Measurements from ENCODE around the gene COX4I2. TPM values are rescaled to one million over a fixed set of nuclear protein-coding genes. Genes with fewer than 3 reads are reported as not detected.

Gene COX4I2
- total RNA-seq, 1 experiment from 2014 or later: 0.21 TPM

- no peak overlapping the region for H3K4me3 ChIP-seq (ENCODE audit: insufficient read depth, low read depth, low read length)
- H3K27me3 ChIP-seq (ENCODE audit: control insufficient read depth, insufficient read depth, low read length): no peaks in the 10 kb centered on the region
Observed at GRCh38 chr20:31673435-31673834, 35.7 kb downstream of the COX4I2 start.

DNA sequence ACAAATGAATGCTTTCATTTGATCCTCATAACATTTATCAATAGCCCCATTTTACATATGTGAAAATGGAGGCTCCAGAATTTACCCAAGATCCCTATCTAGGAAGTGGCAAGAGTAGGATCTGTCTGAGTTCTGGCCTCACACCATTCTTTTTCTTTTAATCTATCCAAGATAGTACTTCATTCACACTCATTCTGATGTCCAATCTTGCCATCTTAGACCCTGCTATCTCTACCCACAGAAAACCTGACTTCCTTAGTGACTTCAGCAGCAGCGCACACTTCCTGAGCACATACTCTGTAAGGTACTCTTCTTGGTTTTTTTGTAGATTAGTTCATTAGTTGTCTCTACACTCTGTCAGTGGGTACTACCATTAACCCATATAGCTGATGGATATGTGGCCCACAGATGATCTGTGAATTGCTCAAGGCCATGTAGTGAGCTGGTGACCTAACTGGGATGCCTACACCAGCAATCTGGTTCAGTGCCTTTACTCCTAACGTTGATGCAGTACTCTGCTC lies 36.3 kb downstream of the COX4I2 start:
- no peak overlapping the region for H3K4me3 ChIP-seq (ENCODE audit: insufficient read depth, low read depth, low read length)
- H3K36me3 ChIP-seq (replicated peaks; ENCODE audit: control insufficient read depth, insufficient read depth, low read length): peaks cover 6% of the 10 kb centered on the region
- DNase-seq: no peak
- no peaks in the 10 kb centered on the region for H3K27me3 ChIP-seq (ENCODE audit: control insufficient read depth, insufficient read depth, low read length)

More at GRCh38 chr20:31673435-31673834, 35.7 kb downstream of the COX4I2 start:
- no peak for DNase-seq
- H3K36me3 ChIP-seq (replicated peaks; ENCODE audit: control insufficient read depth, insufficient read depth, low read length): peaks cover 6% of the 10 kb centered on the region

DNA sequence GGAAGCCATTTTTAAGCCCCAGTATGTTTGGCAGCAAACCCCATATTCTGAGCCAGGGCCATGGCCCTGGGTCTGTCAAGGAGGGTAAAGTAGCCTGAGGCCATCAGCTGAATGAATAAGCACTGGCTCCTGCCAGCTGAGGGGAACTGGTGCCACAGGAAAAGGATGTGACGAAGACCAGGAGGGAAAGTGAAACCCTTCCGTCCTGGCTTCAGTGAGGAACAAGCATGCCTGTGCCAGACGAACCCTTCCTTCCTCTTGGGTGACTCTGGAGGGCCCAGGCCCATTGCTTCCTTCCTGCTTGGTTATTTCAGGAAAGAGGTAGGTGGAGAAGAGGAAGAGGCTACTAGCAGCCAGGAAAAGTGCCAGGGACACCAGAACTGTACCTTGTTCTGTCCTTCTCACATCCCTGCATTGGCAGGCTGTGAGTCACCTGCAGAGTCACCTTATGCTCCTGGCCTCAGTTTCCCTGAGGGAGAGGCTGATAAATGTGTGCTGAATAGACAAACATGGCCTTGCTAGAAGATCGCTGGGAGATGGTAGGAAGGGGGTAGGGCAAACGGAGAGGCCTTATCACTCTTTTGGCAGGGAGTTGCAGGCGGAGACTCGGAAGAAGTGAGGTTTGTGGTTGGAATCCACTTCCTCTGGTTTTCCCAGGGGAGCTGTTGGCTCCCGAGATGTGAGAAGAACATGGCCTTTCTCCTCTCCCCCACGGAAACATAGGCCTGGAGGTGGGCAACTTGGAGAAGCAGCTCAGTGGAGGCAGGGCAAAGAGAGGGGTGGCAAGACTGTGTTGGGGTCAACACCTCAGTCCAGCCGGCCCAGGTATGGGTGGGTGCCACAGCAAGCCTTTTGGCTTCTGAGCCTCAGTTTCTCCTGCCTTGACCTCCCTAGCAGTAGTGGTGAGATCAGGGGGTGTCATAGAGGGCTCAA lies 37.4 kb downstream of the COX4I2 start:
- Histone ChIP-seq H3K27me3 (ENCODE audit: control insufficient read depth, insufficient read depth, low read length) (no peaks in the 10 kb centered on the region), H3K4me3 (ENCODE audit: insufficient read depth, low read depth, low read length) (no peak overlapping the region)
- DNase-seq: no peak

GRCh38 chr20:31675828-31676608 lies 38.3 kb downstream of the COX4I2 start:
- Histone ChIP-seq H3K4me3 (ENCODE audit: insufficient read depth, low read depth, low read length) (no peak overlapping the region), H3K36me3 (replicated peaks; ENCODE audit: control insufficient read depth, insufficient read depth, low read length) (peaks cover 9% of the 10 kb centered on the region), H3K27me3 (ENCODE audit: control insufficient read depth, insufficient read depth, low read length) (no peaks in the 10 kb centered on the region)
- DNase-seq: no peak

More for the DNA sequence above, 37.4 kb downstream of the COX4I2 start:
- H3K36me3 ChIP-seq (replicated peaks; ENCODE audit: control insufficient read depth, insufficient read depth, low read length): peaks cover 6% of the 10 kb centered on the region

DNA sequence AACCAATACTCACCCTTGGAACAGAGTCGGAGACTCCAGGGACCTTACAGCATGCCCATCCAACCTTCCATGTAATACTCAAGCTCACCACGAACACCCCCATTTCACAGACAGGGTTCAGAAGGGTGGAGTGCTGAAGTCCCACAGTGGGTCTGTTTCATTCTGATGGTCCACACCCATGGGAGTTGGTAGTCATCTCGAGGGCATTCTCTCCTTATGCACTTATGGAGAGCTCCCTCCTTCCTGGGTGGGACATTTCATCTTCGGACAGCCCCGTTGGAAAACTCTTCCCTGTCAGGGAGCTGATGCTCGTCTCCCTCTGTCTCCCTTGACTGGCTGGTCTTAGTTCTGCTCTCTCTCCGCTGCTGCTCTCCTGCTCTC lies 38.9 kb downstream of the COX4I2 start:
- no peak overlapping the region for H3K4me3 ChIP-seq (ENCODE audit: insufficient read depth, low read depth, low read length)
- DNase-seq: no peak
- no peaks in the 10 kb centered on the region for H3K27me3 ChIP-seq (ENCODE audit: control insufficient read depth, insufficient read depth, low read length)
- peaks cover 9% of the 10 kb centered on the region for H3K36me3 ChIP-seq (replicated peaks; ENCODE audit: control insufficient read depth, insufficient read depth, low read length)

- no peak overlapping the region for H3K4me3 ChIP-seq (ENCODE audit: insufficient read depth, low read depth, low read length)
- peaks cover 9% of the 10 kb centered on the region for H3K36me3 ChIP-seq (replicated peaks; ENCODE audit: control insufficient read depth, insufficient read depth, low read length)
- DNase-seq: no peak
- no peaks in the 10 kb centered on the region for H3K27me3 ChIP-seq (ENCODE audit: control insufficient read depth, insufficient read depth, low read length)
Observed at GRCh38 chr20:31677553-31678260, 40.0 kb downstream of the COX4I2 start.

DNA sequence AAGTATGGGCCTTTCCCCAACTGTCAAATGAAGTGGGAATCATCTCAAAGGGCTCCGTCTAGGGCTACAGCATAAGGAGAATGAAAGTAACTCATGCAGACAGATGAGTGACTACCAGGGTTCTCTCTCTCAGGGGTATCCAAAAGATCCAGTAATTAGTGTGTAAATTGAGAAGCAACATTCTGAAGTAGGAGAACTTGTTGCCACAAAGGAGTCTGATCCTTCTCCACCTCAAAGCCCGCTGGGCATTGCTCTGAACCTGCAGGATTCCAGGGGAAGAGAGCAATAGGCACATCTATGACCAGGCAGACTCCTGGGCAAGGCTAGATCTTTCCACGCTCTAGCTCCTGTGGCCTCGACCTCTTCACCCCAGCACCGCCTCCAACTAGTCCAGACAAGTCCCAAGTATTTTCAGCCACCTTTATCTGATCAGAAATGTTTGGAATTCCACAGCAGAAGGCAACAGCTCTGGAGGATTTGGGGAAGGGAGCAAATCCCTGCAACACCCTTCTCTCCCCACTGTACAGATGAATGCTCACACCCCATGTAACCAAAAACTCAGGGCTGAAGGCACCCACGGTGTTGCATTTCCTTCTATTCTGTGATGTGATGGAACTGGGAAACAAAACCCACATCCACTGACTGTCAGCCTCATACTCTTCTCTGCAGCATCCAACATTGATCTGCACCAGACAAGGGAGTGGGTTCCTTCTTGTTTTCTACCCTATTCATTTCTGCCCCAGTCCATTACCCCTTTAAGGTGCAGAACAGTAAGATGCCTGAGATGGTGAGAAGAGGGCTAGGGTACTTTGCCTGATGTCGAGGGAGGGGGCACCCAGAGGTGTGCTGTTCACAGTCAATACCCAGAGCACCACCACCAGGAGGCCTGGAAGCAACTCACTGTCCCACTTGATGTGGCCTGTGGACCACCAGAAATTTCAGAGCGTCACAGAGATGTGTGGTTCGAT lies 41.0 kb downstream of the COX4I2 start:
- Histone ChIP-seq H3K4me3 (ENCODE audit: insufficient read depth, low read depth, low read length) (no peak overlapping the region), H3K27me3 (ENCODE audit: control insufficient read depth, insufficient read depth, low read length) (no peaks in the 10 kb centered on the region), H3K36me3 (replicated peaks; ENCODE audit: control insufficient read depth, insufficient read depth, low read length) (peaks cover 9% of the 10 kb centered on the region)
- no peak for DNase-seq

- Histone ChIP-seq H3K36me3 (replicated peaks; ENCODE audit: control insufficient read depth, insufficient read depth, low read length) (peaks cover 9% of the 10 kb centered on the region), H3K27me3 (ENCODE audit: control insufficient read depth, insufficient read depth, low read length) (no peaks in the 10 kb centered on the region), H3K4me3 (ENCODE audit: insufficient read depth, low read depth, low read length) (no peak overlapping the region)
- DNase-seq: no peak
Observed at GRCh38 chr20:31679357-31680285, 41.9 kb downstream of the COX4I2 start.

GRCh38 chr20:31680286-31681127 lies 42.8 kb downstream of the COX4I2 start:
- DNase-seq: no peak
- no peak overlapping the region for H3K4me3 ChIP-seq (ENCODE audit: insufficient read depth, low read depth, low read length)
- H3K27me3 ChIP-seq (ENCODE audit: control insufficient read depth, insufficient read depth, low read length): no peaks in the 10 kb centered on the region
- peaks cover 7% of the 10 kb centered on the region for H3K36me3 ChIP-seq (replicated peaks; ENCODE audit: control insufficient read depth, insufficient read depth, low read length)

GRCh38 chr20:31681128-31681727 lies 43.5 kb downstream of the COX4I2 start:
- H3K36me3 ChIP-seq (replicated peaks; ENCODE audit: control insufficient read depth, insufficient read depth, low read length): peaks cover 7% of the 10 kb centered on the region
- DNase-seq: no peak
- no peak overlapping the region for H3K4me3 ChIP-seq (ENCODE audit: insufficient read depth, low read depth, low read length)
- no peaks in the 10 kb centered on the region for H3K27me3 ChIP-seq (ENCODE audit: control insufficient read depth, insufficient read depth, low read length)

- DNase-seq: no peak
- H3K27me3 ChIP-seq (ENCODE audit: control insufficient read depth, insufficient read depth, low read length): no peaks in the 10 kb centered on the region
- peaks cover 6% of the 10 kb centered on the region for H3K36me3 ChIP-seq (replicated peaks; ENCODE audit: control insufficient read depth, insufficient read depth, low read length)
- H3K4me3 ChIP-seq (ENCODE audit: insufficient read depth, low read depth, low read length): no peak overlapping the region
Observed at GRCh38 chr20:31681769-31682168, 44.1 kb downstream of the COX4I2 start.

DNA sequence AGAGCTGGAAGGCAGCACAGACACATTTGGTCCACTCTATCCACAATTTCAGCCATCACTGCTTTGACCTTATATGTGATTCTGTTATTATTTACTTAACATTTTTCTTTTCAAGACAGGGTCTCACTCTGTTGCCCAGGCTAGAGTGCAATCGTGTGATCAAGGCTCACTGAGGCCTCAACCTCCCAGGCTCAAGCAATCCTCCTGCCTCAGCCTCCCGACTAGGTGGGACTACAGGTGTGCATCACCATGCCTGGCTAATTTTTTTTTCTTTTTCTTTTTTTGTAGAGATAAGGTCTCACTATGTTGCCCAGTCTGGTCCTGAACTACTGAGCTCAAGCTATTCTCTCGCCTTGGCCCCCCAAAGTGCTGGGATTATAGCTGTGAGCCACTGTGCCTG lies 44.6 kb downstream of the COX4I2 start:
- DNase-seq: no peak
- H3K36me3 ChIP-seq (replicated peaks; ENCODE audit: control insufficient read depth, insufficient read depth, low read length): peaks cover 6% of the 10 kb centered on the region
- H3K27me3 ChIP-seq (ENCODE audit: control insufficient read depth, insufficient read depth, low read length): no peaks in the 10 kb centered on the region
- no peak overlapping the region for H3K4me3 ChIP-seq (ENCODE audit: insufficient read depth, low read depth, low read length)

Data from H7 (cell line).